WTC11 (cell line): Measurements from ENCODE around the gene TAF8.

Source experiments
- MYBL2 ChIP-seq: sonication (generic); formaldehyde crosslinking; IDR thresholded peaks from 2 replicates; pipeline ENCODE4 v1.8.1; 2023; ENCODE audit warnings: mild to moderate bottlenecking, moderate library complexity, missing genetic modification reagents
- NFE2L1 ChIP-seq: sonication (generic); formaldehyde crosslinking; IDR thresholded peaks from 2 replicates; pipeline ENCODE4 v1.8.1; 2023; ENCODE audit warnings: missing genetic modification reagents
- TEAD1 ChIP-seq: sonication (generic); formaldehyde crosslinking; IDR thresholded peaks from 2 replicates; pipeline ENCODE4 v1.8.0; 2022; ENCODE audit warnings: mild to moderate bottlenecking, missing genetic modification reagents
- ZNF317 ChIP-seq: sonication (generic); formaldehyde crosslinking; IDR thresholded peaks from 2 replicates; pipeline ENCODE4 v1.8.1; 2023; ENCODE audit warnings: low read depth, mild to moderate bottlenecking, moderate library complexity, missing genetic modification reagents, borderline replicate concordance
- TF ChIP-seq, protein P1 (sequence below): fragments of 200-600 bp; IDR thresholded peaks from 2 replicates; pipeline ENCODE4 v1.8.0; 2022; ENCODE audit warnings: antibody characterized with exemption
- TF ChIP-seq, protein P2 (sequence below): sonication (generic); formaldehyde crosslinking; IDR thresholded peaks from 2 replicates; pipeline ENCODE4 v1.8.0; 2022; ENCODE audit warnings: mild to moderate bottlenecking, missing genetic modification reagents
- TF ChIP-seq, protein P3 (sequence below): sonication (generic); formaldehyde crosslinking; IDR thresholded peaks from 2 replicates; pipeline ENCODE4 v1.8.0; 2022; ENCODE audit warnings: mild to moderate bottlenecking, missing genetic modification reagents

DNA sequence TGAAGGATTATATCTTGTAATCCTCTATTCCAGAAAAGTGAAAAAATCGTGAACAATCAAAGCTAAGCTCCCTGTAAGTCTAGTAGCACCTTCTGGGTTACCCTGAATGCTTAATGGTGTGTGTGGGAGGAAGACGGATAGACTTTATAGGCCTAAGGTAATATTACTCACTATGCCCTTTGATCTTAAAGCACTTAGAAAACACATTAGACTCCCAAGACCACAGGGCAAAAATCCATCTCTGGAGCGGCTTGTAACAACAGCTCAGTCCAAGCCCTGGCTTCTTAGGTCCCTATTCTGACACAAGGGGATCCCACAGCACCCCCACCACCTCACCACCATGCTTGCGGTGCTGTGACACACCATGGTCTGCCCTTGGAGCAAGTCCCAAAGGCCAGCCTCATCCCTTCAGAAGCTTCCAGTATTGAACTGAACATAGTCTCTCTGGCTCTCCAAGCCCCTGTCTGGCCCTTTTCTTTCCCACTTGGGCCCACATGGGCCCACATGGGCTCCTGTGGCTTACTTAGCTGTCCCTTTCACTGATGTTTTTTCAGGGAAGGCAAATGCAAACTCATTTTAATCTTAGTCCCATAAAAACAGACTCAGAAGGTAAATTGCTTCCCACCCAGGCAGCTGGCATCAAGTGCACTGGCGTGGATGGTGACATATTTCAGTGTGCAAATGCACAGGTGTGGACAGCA, 63.8 kb downstream of the TAF8 start:
- no peak for TF ChIP-seq MYBL2 (CRISPR knock-in tag)
- TF ChIP-seq TEAD1 (CRISPR knock-in tag): no peak
- TF ChIP-seq NFE2L1 (CRISPR knock-in tag): no peak
- TF ChIP-seq, protein P1, sequence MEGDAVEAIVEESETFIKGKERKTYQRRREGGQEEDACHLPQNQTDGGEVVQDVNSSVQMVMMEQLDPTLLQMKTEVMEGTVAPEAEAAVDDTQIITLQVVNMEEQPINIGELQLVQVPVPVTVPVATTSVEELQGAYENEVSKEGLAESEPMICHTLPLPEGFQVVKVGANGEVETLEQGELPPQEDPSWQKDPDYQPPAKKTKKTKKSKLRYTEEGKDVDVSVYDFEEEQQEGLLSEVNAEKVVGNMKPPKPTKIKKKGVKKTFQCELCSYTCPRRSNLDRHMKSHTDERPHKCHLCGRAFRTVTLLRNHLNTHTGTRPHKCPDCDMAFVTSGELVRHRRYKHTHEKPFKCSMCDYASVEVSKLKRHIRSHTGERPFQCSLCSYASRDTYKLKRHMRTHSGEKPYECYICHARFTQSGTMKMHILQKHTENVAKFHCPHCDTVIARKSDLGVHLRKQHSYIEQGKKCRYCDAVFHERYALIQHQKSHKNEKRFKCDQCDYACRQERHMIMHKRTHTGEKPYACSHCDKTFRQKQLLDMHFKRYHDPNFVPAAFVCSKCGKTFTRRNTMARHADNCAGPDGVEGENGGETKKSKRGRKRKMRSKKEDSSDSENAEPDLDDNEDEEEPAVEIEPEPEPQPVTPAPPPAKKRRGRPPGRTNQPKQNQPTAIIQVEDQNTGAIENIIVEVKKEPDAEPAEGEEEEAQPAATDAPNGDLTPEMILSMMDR: no peak
- TF ChIP-seq, protein P2, sequence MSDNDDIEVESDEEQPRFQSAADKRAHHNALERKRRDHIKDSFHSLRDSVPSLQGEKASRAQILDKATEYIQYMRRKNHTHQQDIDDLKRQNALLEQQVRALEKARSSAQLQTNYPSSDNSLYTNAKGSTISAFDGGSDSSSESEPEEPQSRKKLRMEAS (CRISPR knock-in tag): no peak
- TF ChIP-seq, protein P3, sequence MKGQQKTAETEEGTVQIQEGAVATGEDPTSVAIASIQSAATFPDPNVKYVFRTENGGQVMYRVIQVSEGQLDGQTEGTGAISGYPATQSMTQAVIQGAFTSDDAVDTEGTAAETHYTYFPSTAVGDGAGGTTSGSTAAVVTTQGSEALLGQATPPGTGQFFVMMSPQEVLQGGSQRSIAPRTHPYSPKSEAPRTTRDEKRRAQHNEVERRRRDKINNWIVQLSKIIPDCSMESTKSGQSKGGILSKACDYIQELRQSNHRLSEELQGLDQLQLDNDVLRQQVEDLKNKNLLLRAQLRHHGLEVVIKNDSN (CRISPR knock-in tag): no peak
- no peak for TF ChIP-seq ZNF317 (CRISPR knock-in tag)
